Astrocyte (in vitro differentiated cells and primary cell): ENCODE data around the gene PRR16. TPM values are rescaled to one million over a fixed set of nuclear protein-coding genes. Genes with fewer than 3 reads are reported as not detected.

Experiments
- DNase-seq: peaks from one replicate; pipeline ENCODE4 v3.0.0-alpha.2; 2010; ENCODE audit warnings: low read depth
- FAIRE-seq: peaks from 2 replicates; lab custom pipeline; 2011; peaks lifted over from hg19 to GRCh38; lab: Jason Lieb, UNC
- H2AFZ ChIP-seq: 2 replicates; pipeline ENCODE4 v1.6.0; 2012; ENCODE audit warnings: low read depth, low read length, inconsistent platforms
- H3K27ac ChIP-seq: 2 replicates; pipeline ENCODE4 v1.5.1; 2011; ENCODE audit warnings: low read depth, low read length, inconsistent platforms
- H3K27me3 ChIP-seq: 2 replicates; pipeline ENCODE4 v1.6.0; 2011; ENCODE audit warnings: low read length, inconsistent platforms; ENCODE audit not compliant: insufficient read depth
- H3K36me3 ChIP-seq: 2 replicates; pipeline ENCODE4 v1.5.1; 2011; ENCODE audit warnings: low read length, inconsistent platforms; ENCODE audit not compliant: insufficient read depth
- H3K4me1 ChIP-seq: 2 replicates; pipeline ENCODE4 v1.5.1; 2011; ENCODE audit warnings: low read length, inconsistent platforms; ENCODE audit not compliant: insufficient read depth
- H3K4me2 ChIP-seq: 2 replicates; pipeline ENCODE4 v1.6.0; 2012; ENCODE audit warnings: low read length, inconsistent platforms
- H3K4me3 ChIP-seq: 2 replicates; pipeline ENCODE4 v1.5.1; 2011; ENCODE audit warnings: low read depth, mild to moderate bottlenecking, low read length, inconsistent platforms; ENCODE audit not compliant: insufficient read depth
- H3K79me2 ChIP-seq: 2 replicates; pipeline ENCODE4 v1.6.0; 2012; ENCODE audit warnings: mild to moderate bottlenecking, low read length, inconsistent platforms; ENCODE audit not compliant: insufficient read depth
- H3K9ac ChIP-seq: 2 replicates; pipeline ENCODE4 v1.6.0; 2012; ENCODE audit warnings: mild to moderate bottlenecking, low read length, inconsistent platforms
- H3K9me3 ChIP-seq: 2 replicates; pipeline ENCODE4 v1.5.1; 2012; ENCODE audit warnings: low read depth, mild to moderate bottlenecking, low read length, inconsistent platforms; ENCODE audit not compliant: insufficient read depth
- H4K20me1 ChIP-seq: 2 replicates; pipeline ENCODE4 v1.6.0; 2012; ENCODE audit warnings: low read length, inconsistent platforms; ENCODE audit not compliant: insufficient read depth
- H3K27ac Mint-ChIP-seq: one replicate; pipeline ENCODE4 v1.8.0; 2021; ENCODE audit warnings: mild to moderate bottlenecking, mixed read lengths; ENCODE audit not compliant: unreplicated experiment
- H3K27me3 Mint-ChIP-seq: one replicate; pipeline ENCODE4 v1.8.0; 2021; ENCODE audit warnings: low read depth, mixed read lengths; ENCODE audit not compliant: unreplicated experiment
- H3K36me3 Mint-ChIP-seq: one replicate; pipeline ENCODE4 v1.8.0; 2021; ENCODE audit warnings: low read depth, mixed read lengths; ENCODE audit not compliant: unreplicated experiment
- H3K4me1 Mint-ChIP-seq: one replicate; pipeline ENCODE4 v1.8.0; 2021; ENCODE audit warnings: low read depth, mixed read lengths; ENCODE audit not compliant: unreplicated experiment
- H3K4me3 Mint-ChIP-seq: one replicate; pipeline ENCODE4 v1.8.0; 2021; ENCODE audit warnings: mild to moderate bottlenecking, moderate library complexity, mixed read lengths; ENCODE audit not compliant: unreplicated experiment
- H3K9me3 Mint-ChIP-seq: one replicate; pipeline ENCODE4 v1.8.0; 2021; ENCODE audit warnings: mild to moderate bottlenecking, mixed read lengths; ENCODE audit not compliant: unreplicated experiment
- CTCF ChIP-seq: IDR thresholded peaks from 2 replicates; pipeline ENCODE4 v1.5.1; 2011; ENCODE audit warnings: low read depth, mild to moderate bottlenecking, inconsistent platforms, low read length, moderate library complexity; ENCODE audit not compliant: insufficient read depth
- EZH2 ChIP-seq: IDR thresholded peaks from 2 replicates; pipeline ENCODE4 v1.6.1; 2012; ENCODE audit warnings: mild to moderate bottlenecking, low read length, inconsistent platforms; ENCODE audit not compliant: insufficient read depth
- total RNA-seq: library from RNA; stranded (reverse); gene quantifications from 2 replicates; pipeline ENCODE4 v1.2.1, GENCODE V29; 2021

PRR16 gene
- total RNA-seq, 1 donor from 2014 or later = 9.1 TPM

GRCh38 chr5:120730214-120730613 is 266.1 kb downstream of the PRR16 start:
- DNase-seq = no peak
- H3K4me3 ChIP-seq = no peak overlapping the region
- H3K27ac ChIP-seq = no peak overlapping the region
- Mint-ChIP-seq H3K36me3 (no peaks in the 10 kb centered on the region), H3K4me3 (no peak overlapping the region), H3K9me3 (no peaks in the 10 kb centered on the region), H3K27me3 (no peaks in the 10 kb centered on the region), H3K27ac (no peak overlapping the region), H3K4me1 (no peaks in the 10 kb centered on the region)
- H3K79me2 ChIP-seq = no peaks in the 10 kb centered on the region
- no peak overlapping the region for H3K4me2 ChIP-seq
- H3K9ac ChIP-seq = no peak overlapping the region
- H4K20me1 ChIP-seq = no peaks in the 10 kb centered on the region
- no peaks in the 10 kb centered on the region for H3K27me3 ChIP-seq
- H3K4me1 ChIP-seq = no peaks in the 10 kb centered on the region
- H2AFZ ChIP-seq = no peak overlapping the region
- FAIRE-seq = no peak
- no peaks in the 10 kb centered on the region for H3K9me3 ChIP-seq
- H3K36me3 ChIP-seq = no peaks in the 10 kb centered on the region
- TF ChIP-seq EZH2 (no peak), CTCF (no peak)

GRCh38 chr5:120734033-120734432 is 269.9 kb downstream of the PRR16 start:
- Histone ChIP-seq H3K9ac (no peak overlapping the region), H3K4me2 (no peak overlapping the region), H3K4me1 (no peaks in the 10 kb centered on the region), H3K27ac (no peak overlapping the region), H3K9me3 (no peaks in the 10 kb centered on the region), H3K4me3 (no peak overlapping the region), H3K36me3 (no peaks in the 10 kb centered on the region), H2AFZ (no peak overlapping the region), H3K27me3 (no peaks in the 10 kb centered on the region), H3K79me2 (no peaks in the 10 kb centered on the region), H4K20me1 (no peaks in the 10 kb centered on the region)
- no peak for FAIRE-seq
- Mint-ChIP-seq H3K4me3 (no peak overlapping the region), H3K9me3 (no peaks in the 10 kb centered on the region), H3K27ac (no peak overlapping the region), H3K27me3 (no peaks in the 10 kb centered on the region), H3K36me3 (no peaks in the 10 kb centered on the region), H3K4me1 (no peaks in the 10 kb centered on the region)
- TF ChIP-seq CTCF (no peak), EZH2 (no peak)
- no peak for DNase-seq

GRCh38 chr5:120735076-120735475 is 271.0 kb downstream of the PRR16 start:
- H3K27ac ChIP-seq = no peak overlapping the region
- no peaks in the 10 kb centered on the region for H3K9me3 ChIP-seq
- no peaks in the 10 kb centered on the region for H3K36me3 Mint-ChIP-seq
- DNase-seq = no peak
- no peaks in the 10 kb centered on the region for H4K20me1 ChIP-seq
- no peaks in the 10 kb centered on the region for H3K4me1 Mint-ChIP-seq
- H3K9me3 Mint-ChIP-seq = no peaks in the 10 kb centered on the region
- H3K4me1 ChIP-seq = no peaks in the 10 kb centered on the region
- H3K27me3 Mint-ChIP-seq = no peaks in the 10 kb centered on the region
- no peak overlapping the region for H3K4me3 Mint-ChIP-seq
- no peak overlapping the region for H3K27ac Mint-ChIP-seq
- no peak for TF ChIP-seq EZH2
- no peak for TF ChIP-seq CTCF
- H3K79me2 ChIP-seq = no peaks in the 10 kb centered on the region
- peak; percentile 39 for FAIRE-seq
- no peaks in the 10 kb centered on the region for H3K27me3 ChIP-seq
- H3K4me3 ChIP-seq = no peak overlapping the region
- H3K9ac ChIP-seq = no peak overlapping the region
- no peaks in the 10 kb centered on the region for H3K36me3 ChIP-seq
- H2AFZ ChIP-seq = no peak overlapping the region
- no peak overlapping the region for H3K4me2 ChIP-seq
